Measurements from ENCODE around the gene ARL8A. TPM values are rescaled to one million over a fixed set of nuclear protein-coding genes. Genes with fewer than 3 reads are reported as not detected.

Gene ARL8A
- polyA plus RNA-seq, 1 donor (not counting 4 experiments of a cell fraction or from before 2014, with no cell fraction given): 58.6 TPM

- no peak overlapping the region for H2AFZ ChIP-seq (ENCODE audit: control insufficient read depth, low read length)
- no peaks in the 10 kb centered on the region for H3K9me3 ChIP-seq (ENCODE audit: control insufficient read depth, low read depth, low read length)
- peaks cover 13% of the 10 kb centered on the region for H3K4me1 ChIP-seq (ENCODE audit: control insufficient read depth, extremely low read depth, insufficient read depth, low read length)
- no peaks in the 10 kb centered on the region for H4K20me1 ChIP-seq (ENCODE audit: control insufficient read depth, extremely low read depth, insufficient read depth, low read length)
- FAIRE-seq (no peak), DNase-seq (ENCODE audit: low read depth, low spot score) (no peak)
- H3K36me3 ChIP-seq (ENCODE audit: control insufficient read depth in 2 of 2, extremely low read depth in 1 of 2, insufficient read depth in 2 of 2, low read length in 2 of 2): no peaks in the 10 kb centered on the region
- H3K9ac ChIP-seq (ENCODE audit: control insufficient read depth, extremely low read depth, insufficient read depth, low read length): no peak overlapping the region
- H3K4me3 ChIP-seq (ENCODE audit: control insufficient read depth in 2 of 3, extremely low read depth in 1 of 3, insufficient read depth in 2 of 3, low read depth in 1 of 3, low read length in 3 of 3): no peak overlapping the region
- H3K4me2 ChIP-seq (ENCODE audit: control insufficient read depth, extremely low read depth, insufficient read depth, low read depth, low read length): no peak overlapping the region
- TF ChIP-seq CTCF (optimal IDR thresholded peaks at IDR 0.05 in 1 of 3, IDR thresholded peaks at IDR 0.05 in 1 of 3, conservative IDR thresholded peaks at IDR 0.05 in 1 of 3; ENCODE audit: extremely low read depth in 1 of 3, insufficient read depth in 2 of 3, low read length in 3 of 3) (no peak), EZH2 (IDR thresholded peaks at IDR 0.05; ENCODE audit: low read length) (no peak)
- H3K79me2 ChIP-seq (ENCODE audit: control insufficient read depth, insufficient read depth, low read length): no peaks in the 10 kb centered on the region
- dilution Hi-C loops (cut with MboI; ENCODE audit: extremely low pct_ligation_motif_present, low sequenced_read_pairs): no loop called here
- H3K9me1 ChIP-seq (ENCODE audit: control insufficient read depth, extremely low read depth, insufficient read depth, low read length): no peaks in the 10 kb centered on the region
- H3K27me3 ChIP-seq (ENCODE audit: control insufficient read depth, extremely low read depth, insufficient read depth, low read length): no peaks in the 10 kb centered on the region
- H3K27ac ChIP-seq (ENCODE audit: control insufficient read depth, insufficient read depth, low read length): no peak overlapping the region
These were observed 37.2 kb downstream of the ARL8A start for GRCh38 chr1:202107321-202107761.

DNA sequence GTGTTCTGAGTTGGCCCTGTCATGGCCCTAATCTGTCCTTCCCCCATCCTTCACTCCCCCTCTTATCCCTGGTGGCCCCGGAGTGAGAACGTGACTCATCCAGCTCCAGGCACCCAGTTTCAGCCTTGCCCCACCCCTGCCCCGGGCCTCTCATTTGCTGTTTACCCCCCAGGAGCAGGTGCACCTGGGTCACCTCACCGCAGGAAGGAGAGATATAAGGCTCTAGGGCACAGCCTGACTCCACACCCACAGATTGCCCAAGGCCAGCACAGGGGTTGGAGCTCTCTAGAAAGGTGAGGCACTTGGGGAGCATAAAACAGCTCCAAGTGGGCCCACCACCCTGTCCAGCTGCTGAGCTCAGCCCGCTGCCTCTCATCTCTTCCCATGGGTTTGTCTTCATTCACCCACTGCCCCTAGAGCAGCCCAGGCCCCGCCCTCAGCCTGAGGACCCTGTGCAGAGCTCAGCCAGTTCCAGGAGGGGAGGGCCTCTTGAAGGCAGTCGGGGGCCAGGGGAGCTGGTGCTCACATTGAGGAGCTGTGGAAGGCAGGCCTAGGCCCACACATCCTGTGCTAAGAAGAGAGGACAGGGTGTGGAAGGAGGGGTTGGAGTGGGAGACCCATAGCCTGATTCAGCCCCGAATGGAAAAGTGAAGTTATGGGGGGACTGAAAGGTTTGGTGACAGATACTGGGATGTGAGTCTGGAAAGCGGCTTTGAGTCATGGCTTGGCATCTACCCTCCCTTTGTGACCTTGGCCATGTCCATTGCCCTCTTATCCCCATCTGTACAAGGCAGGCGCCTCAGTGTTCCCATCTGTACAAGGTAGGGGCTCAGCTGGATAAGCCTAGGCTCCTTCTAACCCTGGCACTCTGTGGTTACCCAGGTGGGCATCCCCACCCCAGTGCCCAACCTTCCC is 37.9 kb downstream of the ARL8A start:
- DNase-seq (ENCODE audit: low read depth, low spot score) (no peak), FAIRE-seq (no peak)
- H3K27ac ChIP-seq (ENCODE audit: control insufficient read depth, insufficient read depth, low read length): no peak overlapping the region
- H3K36me3 ChIP-seq (ENCODE audit: control insufficient read depth in 2 of 2, extremely low read depth in 1 of 2, insufficient read depth in 2 of 2, low read length in 2 of 2): no peaks in the 10 kb centered on the region
- H4K20me1 ChIP-seq (ENCODE audit: control insufficient read depth, extremely low read depth, insufficient read depth, low read length): no peaks in the 10 kb centered on the region
- H3K9me3 ChIP-seq (ENCODE audit: control insufficient read depth, low read depth, low read length): no peaks in the 10 kb centered on the region
- H3K79me2 ChIP-seq (ENCODE audit: control insufficient read depth, insufficient read depth, low read length): no peaks in the 10 kb centered on the region
- H3K9me1 ChIP-seq (ENCODE audit: control insufficient read depth, extremely low read depth, insufficient read depth, low read length): no peaks in the 10 kb centered on the region
- dilution Hi-C loops (cut with MboI; ENCODE audit: extremely low pct_ligation_motif_present, low sequenced_read_pairs): no loop called here
- peaks cover 13% of the 10 kb centered on the region for H3K4me1 ChIP-seq (ENCODE audit: control insufficient read depth, extremely low read depth, insufficient read depth, low read length)
- TF ChIP-seq CTCF (optimal IDR thresholded peaks at IDR 0.05 in 1 of 3, IDR thresholded peaks at IDR 0.05 in 1 of 3, conservative IDR thresholded peaks at IDR 0.05 in 1 of 3; ENCODE audit: extremely low read depth in 1 of 3, insufficient read depth in 2 of 3, low read length in 3 of 3) (no peak), EZH2 (IDR thresholded peaks at IDR 0.05; ENCODE audit: low read length) (no peak)
- no peaks in the 10 kb centered on the region for H3K27me3 ChIP-seq (ENCODE audit: control insufficient read depth, extremely low read depth, insufficient read depth, low read length)
- no peak overlapping the region for H3K9ac ChIP-seq (ENCODE audit: control insufficient read depth, extremely low read depth, insufficient read depth, low read length)
- no peak overlapping the region for H3K4me3 ChIP-seq (ENCODE audit: control insufficient read depth in 2 of 3, extremely low read depth in 1 of 3, insufficient read depth in 2 of 3, low read depth in 1 of 3, low read length in 3 of 3)
- H2AFZ ChIP-seq (ENCODE audit: control insufficient read depth, low read length): no peak overlapping the region
- no peak overlapping the region for H3K4me2 ChIP-seq (ENCODE audit: control insufficient read depth, extremely low read depth, insufficient read depth, low read depth, low read length)
